Fibroblast of villous mesenchyme (primary cell): ENCODE data around the gene HMCN2. TPM values are rescaled to one million over a fixed set of nuclear protein-coding genes. Genes with fewer than 3 reads are reported as not detected.
"Not testable (repeated sequence)": the region's sequence is repeated elsewhere in the genome, so short reads cannot be mapped to it uniquely, and the experiment has no call there.

Experiments used
- DNase-seq: peaks from one replicate; pipeline ENCODE4 v3.0.0-alpha.2; 2010; ENCODE audit warnings: low read depth
- H3K4me3 ChIP-seq: 2 replicates; pipeline ENCODE4 v1.5.1; 2011; ENCODE audit warnings: low read depth, mild to moderate bottlenecking, low read length
- CTCF ChIP-seq: IDR thresholded peaks from 2 replicates; pipeline ENCODE4 v1.5.1; 2012; ENCODE audit warnings: low read depth, mild to moderate bottlenecking, low read length; ENCODE audit not compliant: insufficient read depth
- total RNA-seq: library from RNA; depleted of rRNA; stranded (reverse); fragments of >200 nt; gene quantifications from 2 replicates; pipeline ENCODE4 v1.2.3, GENCODE V29; 2012

The HMCN2 gene
- total RNA-seq, 1 donor: not detected

GRCh38 chr9:130430734-130431535 is 165.4 kb downstream of the HMCN2 start:
- H3K4me3 ChIP-seq: no peak overlapping the region
- TF ChIP-seq CTCF: no peak
- no peak for DNase-seq

- no peak overlapping the region for H3K4me3 ChIP-seq
- no peak for DNase-seq
- TF ChIP-seq CTCF: no peak
These were observed 166.2 kb downstream of the HMCN2 start for GRCh38 chr9:130431536-130432303.

GRCh38 chr9:130432362-130432761 is 166.8 kb downstream of the HMCN2 start:
- H3K4me3 ChIP-seq: no peak overlapping the region
- no peak for DNase-seq
- TF ChIP-seq CTCF: no peak

- no peak overlapping the region for H3K4me3 ChIP-seq
- no peak for DNase-seq
These were observed 167.2 kb downstream of the HMCN2 start for GRCh38 chr9:130432796-130433167.

GRCh38 chr9:130433168-130433946 is 167.8 kb downstream of the HMCN2 start:
- H3K4me3 ChIP-seq: peak overlapping the region; percentile 18
- peak; percentile 47 for DNase-seq
- TF ChIP-seq CTCF: peak; percentile 47

More at GRCh38 chr9:130432796-130433167, 167.2 kb downstream of the HMCN2 start:
- TF ChIP-seq CTCF: no peak

- no peak for TF ChIP-seq CTCF
- H3K4me3 ChIP-seq: no peak overlapping the region
- DNase-seq: no peak
These were observed 168.3 kb downstream of the HMCN2 start for GRCh38 chr9:130433947-130434262.

- not testable (repeated sequence) for DNase-seq, H3K4me3 ChIP-seq
These were observed 169.1 kb downstream of the HMCN2 start for GRCh38 chr9:130434656-130435055.
